Heart left ventricle (tissue), 13 donors: ENCODE measurements around the gene RAP1GAP.

Experiments used
- CTCF ChIP-seq, 12 donors: fragments of 200-600 bp; sonication (generic) in 4 of 12; IDR thresholded peaks; one replicate each; pipeline versions ENCODE4 v1.5.0 to v1.8.0; 2018 to 2022; ENCODE audit warnings: antibody characterized with exemption in 12 of 12, mild to moderate bottlenecking in 5 of 12
- POLR2A ChIP-seq, 2 donors: fragments of 450-650 bp; IDR thresholded peaks; one replicate each; pipeline ENCODE4 v1.6.1; 2017; ENCODE audit warnings: antibody characterized with exemption in 2 of 2, mild to moderate bottlenecking in 2 of 2, moderate library complexity in 2 of 2
- donor health status: ischemic (EF 13 %, LVEDD 7.1; RV severe dilation, severe dysfunction).
- donor health status: DM: no; HTN: yes; CAD: no.
- donor health status: DM: no; HTN: no; CAD: no.
- donor health status: ischemic (EF 25% LVEDD 6.9; RV normal size, moderate dysfunction).
- donor health status: ischemic (EF 25% LVEDD 5.7; RV mildly dilated, moderate dysfunction).
- donor health status: ischemic (EF 35%, LVEDD 5.7; RV mildly dilated, moderate dysfunction).
- donor health status: nonischemic (EF 11% LVEDD 7.7; RV severe dilation, severe dysfunction).
- donor health status: DM: yes; HTN: yes; CAD: no.
- donor health status: PGD.
- donor health status: ischemic (EF 29% LVEDD 5.4; RV normal size, mild dysfunction).
- donor health status: nonischemic (EF 23%, LVEDD 6.1; RV moderate dilation, normal function).

GRCh38 chr1:21624571-21625389 lies 44.4 kb downstream of the RAP1GAP start:
- TF ChIP-seq CTCF (IDR thresholded peaks at IDR 0.05) (no peak), POLR2A (IDR thresholded peaks at IDR 0.05) (no peak)
